GM19324 (cell line): ENCODE results near the gene METTL9.

Experiments
- ATAC-seq: cut with Tn5 transposase; IDR thresholded peaks from one replicate; pipeline ENCODE4 v1.9.1; 2021; ENCODE audit warnings: mild to moderate bottlenecking, moderate library complexity; ENCODE audit not compliant: unreplicated experiment, low FRiP score

The METTL9 gene

GRCh38 chr16:21702276-21702675, 102.9 kb downstream of the METTL9 start:
- no peak for ATAC-seq

DNA sequence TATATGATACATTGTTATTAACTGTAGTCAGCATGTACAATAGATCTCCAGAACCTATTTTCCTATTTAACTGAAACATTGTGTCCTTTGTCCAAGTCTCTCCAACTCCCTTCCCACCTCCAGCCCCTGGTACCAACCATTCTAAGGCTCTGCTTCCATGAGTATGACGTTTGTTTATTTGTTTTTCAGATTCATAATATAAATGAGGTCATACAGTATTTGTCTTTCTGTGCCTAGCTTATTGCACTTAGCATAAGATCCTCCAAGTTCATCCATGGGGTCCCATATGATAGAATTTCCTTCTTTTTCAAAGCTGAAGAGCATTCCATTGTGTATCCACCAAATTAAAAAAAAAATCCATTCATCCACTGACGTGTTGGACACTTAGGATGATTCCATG, 103.8 kb downstream of the METTL9 start:
- ATAC-seq = no peak

GRCh38 chr16:21703589-21704174, 104.3 kb downstream of the METTL9 start:
- ATAC-seq = peak; percentile 49

GRCh38 chr16:21704266-21704665, 104.9 kb downstream of the METTL9 start:
- ATAC-seq = no peak

GRCh38 chr16:21704733-21705132, 105.4 kb downstream of the METTL9 start:
- ATAC-seq = no peak
